Loucy (cell line): ENCODE results near the gene ASXL1.

Experiments
- H2AFZ ChIP-seq: fragments of 200-600 bp; sonication (generic); 2 replicates; pipeline ENCODE4 v1.6.0; 2016; ENCODE audit warnings: antibody characterized with exemption, mild to moderate bottlenecking, low read length, moderate library complexity
- H3F3A ChIP-seq: fragments of 200-600 bp; 2 replicates; pipeline ENCODE4 v1.6.0; 2016; ENCODE audit warnings: antibody characterized with exemption, low read depth, mild to moderate bottlenecking
- H3K27me3 ChIP-seq: fragments of 200-600 bp; sonication (generic); 2 replicates; pipeline ENCODE4 v1.6.1; 2014; ENCODE audit warnings: low read length, mild to moderate bottlenecking; ENCODE audit not compliant: insufficient read depth, poor library complexity, severe bottlenecking
- H3K36me3 ChIP-seq: fragments of 200-600 bp; sonication (generic); 2 replicates; pipeline ENCODE4 v1.6.1; 2016; ENCODE audit warnings: low read length; ENCODE audit not compliant: insufficient read depth
- H3K4me1 ChIP-seq: fragments of 200-600 bp; sonication (generic); 2 replicates; pipeline ENCODE4 v1.5.1; 2014; ENCODE audit warnings: low read length, mild to moderate bottlenecking; ENCODE audit not compliant: insufficient read depth, poor library complexity, severe bottlenecking
- H3K4me2 ChIP-seq: fragments of 200-600 bp; sonication (generic); 2 replicates; pipeline ENCODE4 v1.6.0; 2014; ENCODE audit warnings: antibody characterized with exemption, low read length, low read depth, mild to moderate bottlenecking; ENCODE audit not compliant: poor library complexity, severe bottlenecking
- H3K4me3 ChIP-seq: fragments of 200-600 bp; sonication (generic); 2 replicates; pipeline ENCODE4 v1.5.1; 2014; ENCODE audit warnings: low read length, mild to moderate bottlenecking, mixed read lengths; ENCODE audit not compliant: poor library complexity, severe bottlenecking
- H3K79me2 ChIP-seq: fragments of 200-600 bp; sonication (generic); 2 replicates; pipeline ENCODE4 v1.6.1; 2014; ENCODE audit warnings: low read length; ENCODE audit not compliant: insufficient read depth
- H3K9ac ChIP-seq: fragments of 200-600 bp; sonication (generic); 2 replicates; pipeline ENCODE4 v1.6.0; 2014; ENCODE audit warnings: mild to moderate bottlenecking, low read depth, low read length, moderate library complexity; ENCODE audit not compliant: poor library complexity, severe bottlenecking
- H3K9me2 ChIP-seq: fragments of 200-600 bp; sonication (generic); replicated peaks from 2 replicates; pipeline ENCODE4 v1.6.1; 2016; ENCODE audit warnings: low read depth, low read length, mixed read lengths
- H3K9me3 ChIP-seq: fragments of 200-600 bp; sonication (generic); 2 replicates; pipeline ENCODE4 v1.6.1; 2014; ENCODE audit warnings: mild to moderate bottlenecking, antibody characterized with exemption, low read length, low read depth; ENCODE audit not compliant: insufficient read depth
- H4K20me1 ChIP-seq: fragments of 200-600 bp; sonication (generic); 2 replicates; pipeline ENCODE4 v1.6.0; 2014; ENCODE audit warnings: antibody characterized with exemption, low read length, mild to moderate bottlenecking; ENCODE audit not compliant: insufficient read depth, poor library complexity, severe bottlenecking
- EZH2phosphoT487 ChIP-seq: fragments of 200-600 bp; IDR thresholded peaks from 2 replicates; pipeline ENCODE4 v1.6.1; 2018; ENCODE audit warnings: antibody characterized with exemption, mild to moderate bottlenecking, moderate library complexity, borderline replicate concordance
- TF ChIP-seq, protein P1 (sequence below): fragments of 200-600 bp; sonication (generic); conservative IDR thresholded peaks from 2 replicates; pipeline ENCODE4 v1.5.1; 2014; ENCODE audit warnings: mild to moderate bottlenecking, antibody characterized with exemption, low read length

Gene ASXL1

DNA sequence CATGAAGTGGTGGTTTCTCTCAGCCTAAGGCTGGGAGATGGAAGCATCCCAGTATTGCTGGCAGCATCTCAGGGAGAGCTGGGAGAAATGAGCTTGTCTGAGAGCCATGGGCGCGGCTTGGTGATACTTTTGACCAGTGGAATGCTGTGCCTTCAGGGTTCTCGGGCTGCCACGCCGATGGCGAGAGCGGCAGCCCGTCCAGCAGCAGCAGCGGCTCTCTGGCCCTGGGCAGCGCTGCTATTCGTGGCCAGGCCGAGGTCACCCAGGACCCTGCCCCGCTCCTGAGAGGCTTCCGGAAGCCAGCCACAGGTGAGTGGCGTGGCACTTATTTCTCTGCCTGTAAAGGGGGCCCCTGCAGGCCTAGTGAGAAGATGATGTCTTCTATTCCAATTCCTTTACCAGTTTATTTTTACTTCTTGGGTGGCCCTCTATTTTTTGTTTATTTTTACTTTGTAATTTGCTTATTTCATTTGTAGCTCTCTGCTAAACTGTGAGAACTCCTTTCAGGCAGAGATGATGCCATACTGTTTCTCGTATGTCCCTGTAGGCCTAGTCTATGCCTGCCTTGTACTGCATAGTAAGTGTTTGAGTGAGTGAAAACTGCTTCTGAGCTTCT is 71.7 kb downstream of the ASXL1 start:
- no peaks in the 10 kb centered on the region for H3K9me3 ChIP-seq
- no peaks in the 10 kb centered on the region for H3K9me2 ChIP-seq
- H3K36me3 ChIP-seq: peaks cover 84% of the 10 kb centered on the region

GRCh38 chr20:32431457-32431856 is 73.3 kb downstream of the ASXL1 start:
- H3K27me3 ChIP-seq: no peaks in the 10 kb centered on the region
- H3K4me2 ChIP-seq: no peak overlapping the region
- no peaks in the 10 kb centered on the region for H3F3A ChIP-seq
- no peak overlapping the region for H3K4me3 ChIP-seq
- no peaks in the 10 kb centered on the region for H3K4me1 ChIP-seq
- no peaks in the 10 kb centered on the region for H3K9me3 ChIP-seq
- peaks cover 5% of the 10 kb centered on the region; the same call in 1 of the 2 replicates for H3K79me2 ChIP-seq
- peaks cover 4% of the 10 kb centered on the region for H4K20me1 ChIP-seq
- peaks cover 97% of the 10 kb centered on the region for H3K36me3 ChIP-seq
- no peaks in the 10 kb centered on the region for H3K9me2 ChIP-seq
- no peak for TF ChIP-seq EZH2phosphoT487
- TF ChIP-seq, protein P1, sequence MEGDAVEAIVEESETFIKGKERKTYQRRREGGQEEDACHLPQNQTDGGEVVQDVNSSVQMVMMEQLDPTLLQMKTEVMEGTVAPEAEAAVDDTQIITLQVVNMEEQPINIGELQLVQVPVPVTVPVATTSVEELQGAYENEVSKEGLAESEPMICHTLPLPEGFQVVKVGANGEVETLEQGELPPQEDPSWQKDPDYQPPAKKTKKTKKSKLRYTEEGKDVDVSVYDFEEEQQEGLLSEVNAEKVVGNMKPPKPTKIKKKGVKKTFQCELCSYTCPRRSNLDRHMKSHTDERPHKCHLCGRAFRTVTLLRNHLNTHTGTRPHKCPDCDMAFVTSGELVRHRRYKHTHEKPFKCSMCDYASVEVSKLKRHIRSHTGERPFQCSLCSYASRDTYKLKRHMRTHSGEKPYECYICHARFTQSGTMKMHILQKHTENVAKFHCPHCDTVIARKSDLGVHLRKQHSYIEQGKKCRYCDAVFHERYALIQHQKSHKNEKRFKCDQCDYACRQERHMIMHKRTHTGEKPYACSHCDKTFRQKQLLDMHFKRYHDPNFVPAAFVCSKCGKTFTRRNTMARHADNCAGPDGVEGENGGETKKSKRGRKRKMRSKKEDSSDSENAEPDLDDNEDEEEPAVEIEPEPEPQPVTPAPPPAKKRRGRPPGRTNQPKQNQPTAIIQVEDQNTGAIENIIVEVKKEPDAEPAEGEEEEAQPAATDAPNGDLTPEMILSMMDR: no peak
- H2AFZ ChIP-seq: no peak overlapping the region
- no peak overlapping the region for H3K9ac ChIP-seq

More for the DNA sequence above, 71.7 kb downstream of the ASXL1 start:
- Histone ChIP-seq H4K20me1 (peaks cover 4% of the 10 kb centered on the region), H3K4me2 (no peak overlapping the region), H3K9ac (no peak overlapping the region), H3K4me3 (no peak overlapping the region), H3K4me1 (no peaks in the 10 kb centered on the region), H3K27me3 (no peaks in the 10 kb centered on the region), H3F3A (no peaks in the 10 kb centered on the region), H2AFZ (no peak overlapping the region), H3K79me2 (peaks cover 19% of the 10 kb centered on the region)
- TF ChIP-seq EZH2phosphoT487: no peak
- TF ChIP-seq, protein P1: no peak

- no peaks in the 10 kb centered on the region for H3K27me3 ChIP-seq
- H3K9me2 ChIP-seq: no peaks in the 10 kb centered on the region
- no peaks in the 10 kb centered on the region for H3F3A ChIP-seq
- H2AFZ ChIP-seq: no peak overlapping the region
- TF ChIP-seq EZH2phosphoT487: no peak
- TF ChIP-seq, protein P1: no peak
- H3K4me2 ChIP-seq: no peak overlapping the region
- no peaks in the 10 kb centered on the region for H4K20me1 ChIP-seq
- H3K36me3 ChIP-seq: peaks cover 100% of the 10 kb centered on the region
- no peaks in the 10 kb centered on the region for H3K9me3 ChIP-seq
- no peak overlapping the region for H3K9ac ChIP-seq
- no peaks in the 10 kb centered on the region for H3K4me1 ChIP-seq
- no peak overlapping the region for H3K4me3 ChIP-seq
- H3K79me2 ChIP-seq: no peaks in the 10 kb centered on the region
Measured at GRCh38 chr20:32432277-32432676, 74.1 kb downstream of the ASXL1 start.
